ENCODE data around the gene FOXP1.

Gene FOXP1

DNA sequence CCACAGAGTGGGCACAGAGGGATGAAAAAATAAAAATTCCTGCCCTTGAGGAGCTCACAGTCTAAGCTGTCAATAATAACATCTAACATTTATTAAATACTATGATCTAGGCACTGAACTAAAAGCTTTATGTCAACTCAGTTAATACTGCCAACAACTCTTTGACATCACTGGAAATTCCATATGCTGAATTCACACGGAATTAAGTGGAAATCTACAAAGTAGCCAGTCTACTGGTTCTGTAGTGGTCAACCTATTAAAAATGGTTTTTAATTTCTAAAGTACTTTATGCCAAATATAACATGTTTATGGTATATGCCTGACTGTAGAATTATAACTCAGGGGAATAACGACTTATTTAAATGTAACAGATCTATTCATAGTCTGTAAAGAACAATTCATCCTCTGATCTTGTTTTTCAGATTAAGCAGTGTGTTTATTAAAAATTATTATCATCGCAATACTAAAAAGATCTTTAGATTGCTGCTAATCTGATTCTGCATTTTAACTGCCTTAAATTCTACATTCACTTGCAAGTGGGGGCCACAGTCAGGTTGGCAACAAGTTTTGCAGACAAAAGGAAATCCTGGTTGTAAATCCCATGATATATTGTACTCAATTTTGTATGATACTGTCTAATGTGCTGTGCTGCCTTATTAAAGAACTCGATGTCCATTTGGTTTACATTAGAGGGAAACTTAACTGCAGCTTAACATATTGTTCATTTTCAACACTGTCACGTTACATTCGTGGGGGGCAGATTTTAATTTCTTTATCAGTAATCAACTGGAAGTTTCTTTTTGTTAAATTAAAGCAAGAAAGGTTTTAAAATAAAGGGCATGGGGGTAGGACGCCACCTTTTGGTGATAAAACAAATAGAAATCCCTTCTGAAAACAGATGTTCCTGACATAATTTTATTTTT, 2.6 kb upstream of the FOXP1 start:
- DNase-seq: peak; percentile 23

DNA sequence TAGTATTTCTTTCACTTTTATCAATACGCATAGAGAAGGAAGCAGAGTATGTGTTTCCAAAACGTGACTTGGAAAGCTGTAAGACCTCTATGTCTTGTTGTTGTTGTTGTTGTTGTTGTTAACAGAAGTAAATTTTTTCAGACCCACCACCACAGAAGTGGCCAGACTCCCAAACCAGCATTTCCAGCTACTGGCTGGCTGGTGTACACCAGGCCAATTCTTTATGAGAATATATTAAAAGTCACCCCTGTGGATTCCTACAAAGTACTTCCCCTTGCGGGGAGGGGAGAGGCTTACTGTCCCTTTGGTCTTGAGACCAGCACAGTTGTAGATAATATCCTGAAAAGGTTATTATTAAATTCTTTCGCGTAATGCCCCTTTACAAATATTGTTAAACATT, 1.6 kb upstream of the FOXP1 start:
- no peak for DNase-seq

- DNase-seq: no peak
These were observed 975 bp upstream of the FOXP1 start for GRCh38 chr3:71584394-71585011.

DNA sequence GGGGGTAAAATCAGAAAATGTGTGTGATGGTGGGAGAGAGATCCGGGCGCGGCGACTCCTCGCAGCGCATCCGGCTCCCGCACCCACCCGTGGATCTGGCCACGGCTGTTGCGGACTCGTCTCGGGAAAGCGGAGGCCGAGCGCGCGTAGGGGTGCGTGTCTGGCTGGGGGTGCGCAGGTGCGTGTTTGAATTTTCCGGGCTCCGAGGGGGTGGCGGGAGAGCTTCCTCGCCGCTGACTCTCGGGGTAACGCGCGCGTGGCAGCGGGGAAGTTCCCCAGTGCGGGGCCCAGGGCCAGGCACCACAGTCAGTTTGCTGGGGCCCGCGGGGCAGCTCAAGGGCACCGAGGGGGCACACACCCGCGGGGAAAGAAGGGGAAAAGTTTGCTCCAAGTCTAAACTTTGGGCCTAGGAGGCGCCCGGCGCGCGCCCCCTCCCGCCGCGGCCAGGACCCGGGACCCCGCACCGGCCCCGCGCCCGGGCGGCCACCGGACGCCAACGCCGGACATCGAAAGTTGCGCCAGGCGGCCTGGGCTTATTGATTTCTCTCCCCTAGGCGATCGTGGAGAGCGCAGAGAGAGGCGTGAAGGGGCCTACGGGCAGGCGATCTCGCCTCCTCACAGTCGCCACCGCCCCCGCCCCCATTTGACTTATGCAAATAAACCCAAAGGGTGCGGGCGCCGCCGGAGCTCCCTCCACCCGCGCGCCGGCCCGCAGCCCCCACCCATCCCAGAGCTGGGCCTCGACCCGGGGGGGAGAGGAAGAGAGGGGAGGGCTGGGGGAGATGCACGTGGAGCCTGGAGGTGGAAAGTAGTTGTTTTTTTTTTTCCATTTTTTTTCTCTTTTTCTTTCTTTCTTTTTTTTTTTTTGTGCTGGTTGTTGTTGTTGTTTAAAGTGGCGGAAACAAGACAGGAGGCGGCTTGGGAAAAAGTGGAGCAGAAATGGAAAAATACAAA, 639 bp downstream of the FOXP1 start:
- DNase-seq: peak; percentile 22

DNA sequence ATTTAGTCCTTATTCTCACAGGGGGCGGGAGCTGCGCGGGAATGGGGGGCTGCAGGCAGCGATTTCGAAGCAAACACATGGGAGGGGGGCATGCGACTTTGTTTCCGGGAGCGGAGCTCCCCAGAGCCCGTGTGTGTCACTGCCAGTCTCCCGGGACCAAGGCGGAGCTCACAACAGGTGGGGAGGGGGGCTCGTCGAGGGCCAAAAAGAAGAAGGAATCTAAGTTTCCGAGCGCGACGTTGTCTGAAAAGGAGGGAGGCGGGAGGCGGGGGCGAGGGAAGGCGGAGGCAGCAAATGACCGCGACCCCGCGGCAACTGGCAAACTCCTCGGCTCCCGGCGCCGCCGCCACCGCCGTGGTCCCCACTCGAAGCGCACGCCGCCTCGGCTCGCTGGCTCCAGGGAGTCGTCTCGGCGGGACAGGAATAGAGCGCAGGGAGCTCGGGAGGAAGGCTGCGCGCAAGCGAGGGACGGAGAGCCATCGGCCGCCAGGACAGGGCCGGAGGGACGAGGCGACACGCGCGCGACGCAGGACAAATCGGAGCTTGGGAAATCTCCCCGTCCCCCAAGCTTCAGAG, 1.4 kb downstream of the FOXP1 start:
- DNase-seq: no peak

GRCh38 chr3:71581457-71582035, 2.0 kb downstream of the FOXP1 start:
- no peak for DNase-seq

DNA sequence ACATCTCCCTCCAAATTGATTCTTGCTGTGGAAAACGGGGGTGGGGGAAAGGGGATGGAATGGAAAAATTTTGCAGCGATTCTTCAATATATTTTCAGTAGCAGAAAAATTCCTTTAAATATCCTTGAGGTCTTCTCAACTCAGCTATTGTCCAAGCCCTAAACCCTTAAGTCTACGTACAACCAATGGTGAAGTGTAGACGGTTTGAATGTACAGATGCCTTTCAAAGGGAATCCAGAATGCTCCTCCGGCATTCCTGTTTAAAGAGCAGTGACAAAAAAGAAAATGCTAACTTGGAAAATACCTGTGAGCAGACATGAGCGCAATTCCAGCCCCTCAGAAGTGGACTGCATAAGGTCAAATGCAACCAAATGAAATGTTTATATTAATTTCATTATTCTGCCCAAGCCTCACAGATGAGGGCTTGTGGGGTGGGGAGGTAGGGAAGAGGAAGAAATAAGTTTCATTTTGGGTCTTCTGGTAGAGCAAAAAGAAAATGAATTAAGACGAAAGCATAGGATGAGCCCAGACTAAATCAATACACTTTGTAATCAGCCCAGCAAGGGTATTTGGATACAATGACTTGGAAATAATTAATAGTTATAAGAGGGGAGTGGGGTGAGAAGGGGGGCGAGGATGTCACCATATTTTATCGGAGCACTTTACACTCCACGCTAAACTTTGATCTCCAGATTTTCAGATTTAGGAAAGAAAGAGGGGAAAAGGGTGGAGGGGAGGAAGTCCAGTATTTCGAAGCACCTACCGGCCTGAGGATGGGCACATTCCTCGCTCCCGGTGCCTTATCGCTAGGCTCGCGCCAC, 2.7 kb downstream of the FOXP1 start:
- no peak for DNase-seq

DNA sequence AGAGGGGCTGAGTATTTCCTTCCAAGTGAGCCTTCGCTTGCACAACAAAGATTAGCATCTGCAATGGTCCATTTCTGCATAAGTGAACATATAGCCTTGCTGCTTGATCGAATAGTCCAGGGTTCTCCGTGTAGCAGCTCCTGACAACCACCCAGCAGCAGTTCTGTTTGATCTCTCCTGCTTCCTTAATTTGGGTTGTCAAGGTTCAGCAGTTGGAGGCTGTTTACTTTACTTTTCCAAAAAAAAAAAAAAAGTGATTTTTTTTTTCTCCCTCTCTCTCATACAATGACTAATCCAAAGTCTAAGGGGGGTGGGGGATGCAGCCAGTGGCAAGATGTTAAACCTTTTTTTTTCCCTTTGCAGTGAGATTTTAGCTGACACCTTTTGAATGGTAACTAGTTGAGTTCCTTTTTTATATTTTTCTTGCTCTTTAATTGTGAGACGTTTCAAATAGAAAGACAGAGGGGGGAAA, 3.6 kb downstream of the FOXP1 start:
- DNase-seq: no peak

- DNase-seq: no peak
These were observed 4.1 kb downstream of the FOXP1 start for GRCh38 chr3:71579326-71579934.

- no peak for DNase-seq
These were observed 5.3 kb downstream of the FOXP1 start for GRCh38 chr3:71578054-71578751.

DNA sequence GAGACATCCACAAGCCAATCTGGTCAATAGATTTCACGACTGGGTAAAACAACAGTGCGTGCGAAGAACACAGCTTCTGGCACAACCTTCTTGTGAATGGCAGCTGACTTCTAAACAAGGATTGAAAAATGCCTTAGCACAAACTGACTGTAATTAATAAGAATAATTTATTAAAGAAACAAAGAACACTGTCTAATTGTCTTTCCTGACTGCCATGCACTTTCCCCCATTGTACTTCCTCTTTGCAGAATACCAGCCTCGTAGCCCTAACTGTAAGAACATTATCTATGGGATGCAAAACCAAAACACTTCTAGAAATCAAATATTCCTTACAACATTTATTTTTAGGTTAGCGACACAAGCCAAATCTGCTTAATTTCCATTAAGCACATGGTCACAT, 6.5 kb downstream of the FOXP1 start:
- no peak for DNase-seq

DNA sequence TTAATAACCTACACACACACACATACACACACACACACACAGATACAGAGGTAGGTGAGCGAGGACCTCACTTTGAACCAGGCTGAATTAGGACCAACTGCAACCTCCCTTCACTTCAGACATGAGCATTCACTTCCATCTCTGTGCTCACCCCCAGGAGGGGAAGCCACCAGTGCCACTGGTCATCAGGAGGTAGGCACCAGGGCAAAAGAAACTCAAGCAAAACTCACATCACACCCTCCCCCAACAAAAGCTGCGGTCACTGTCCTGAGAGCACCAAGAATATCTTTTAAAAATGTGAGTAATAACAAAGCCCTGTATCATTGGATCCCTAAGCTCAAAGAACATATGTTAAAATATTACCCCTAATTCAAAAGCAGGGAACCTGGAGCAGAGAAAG, 8.1 kb downstream of the FOXP1 start:
- DNase-seq: no peak

DNA sequence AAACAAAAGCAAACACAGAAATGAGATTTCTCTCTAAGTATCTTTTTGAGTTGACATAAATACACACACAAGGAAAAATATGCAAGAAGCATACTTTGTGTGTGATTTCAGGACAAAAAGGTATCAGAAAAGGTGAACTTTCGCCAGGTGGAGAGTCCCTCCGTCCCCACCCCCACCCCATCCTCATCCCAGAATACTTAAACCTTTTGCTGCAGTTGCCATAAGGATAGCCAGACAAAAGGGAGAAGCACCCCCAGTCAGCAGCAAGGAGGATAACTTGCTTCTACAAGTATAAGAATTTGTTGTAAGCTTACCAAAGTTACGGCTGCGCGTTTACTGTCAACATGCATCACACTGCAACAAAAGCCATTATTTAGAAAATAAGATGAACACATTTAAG, 10.3 kb downstream of the FOXP1 start:
- no peak for DNase-seq

- DNase-seq: no peak
These were observed 13.0 kb downstream of the FOXP1 start for GRCh38 chr3:71570546-71570945.

DNA sequence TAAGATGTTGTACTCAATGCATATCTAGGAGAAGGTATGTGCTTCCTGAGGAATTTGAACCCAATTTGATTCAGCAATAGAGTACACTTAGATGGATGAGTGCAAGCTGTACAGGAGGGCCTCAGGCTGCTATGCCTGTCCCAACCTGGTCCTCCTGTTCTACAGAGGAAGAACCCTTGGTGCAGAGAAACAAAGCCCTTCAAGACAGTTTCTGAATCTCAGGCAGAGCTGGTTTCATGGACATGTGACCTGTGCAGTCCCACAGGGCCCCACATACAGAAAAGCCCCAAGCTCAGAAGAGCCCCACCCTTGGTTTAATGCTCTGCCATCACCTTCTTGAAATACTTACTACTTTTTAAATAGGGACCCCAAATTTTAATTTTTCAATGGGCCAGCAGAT, 15.3 kb downstream of the FOXP1 start:
- no peak for DNase-seq

DNA sequence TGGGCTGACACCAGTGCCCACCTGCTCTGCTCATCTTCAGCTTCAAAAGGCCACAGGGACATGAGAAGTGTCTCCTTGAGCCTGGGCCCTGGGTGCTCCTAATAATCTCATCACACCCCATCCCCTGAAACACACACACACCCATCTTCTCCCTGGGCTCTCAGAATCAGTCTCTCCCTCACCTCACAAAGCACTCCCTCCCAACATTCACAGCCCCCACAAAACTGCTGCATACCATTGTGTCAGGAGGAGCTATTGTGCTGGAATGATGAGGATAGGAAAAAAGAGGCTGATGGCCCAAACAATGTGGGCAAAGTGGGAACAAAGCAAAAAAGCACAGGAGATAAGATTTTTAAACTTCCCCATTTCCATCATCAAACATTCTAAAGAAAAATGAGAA, 16.8 kb downstream of the FOXP1 start:
- DNase-seq: no peak

DNA sequence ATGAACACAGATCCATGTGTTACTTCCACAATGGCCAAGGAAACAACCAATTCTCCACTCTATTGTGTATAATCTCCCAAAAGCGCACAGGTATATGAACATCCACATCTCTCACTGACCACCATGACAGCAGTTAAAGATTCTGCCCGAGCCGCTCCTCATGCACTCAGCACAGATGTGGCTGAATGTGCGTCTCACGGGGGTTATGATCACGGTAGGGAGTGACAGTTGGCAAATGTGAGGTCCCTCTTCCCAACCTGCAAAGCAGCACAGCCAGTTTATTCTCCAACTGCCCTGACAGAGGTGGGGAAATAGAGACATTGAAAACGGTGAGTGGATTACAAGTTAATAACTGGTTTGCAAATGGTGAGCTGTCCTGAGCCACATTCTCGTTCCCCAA, 17.6 kb downstream of the FOXP1 start:
- no peak for DNase-seq

DNA sequence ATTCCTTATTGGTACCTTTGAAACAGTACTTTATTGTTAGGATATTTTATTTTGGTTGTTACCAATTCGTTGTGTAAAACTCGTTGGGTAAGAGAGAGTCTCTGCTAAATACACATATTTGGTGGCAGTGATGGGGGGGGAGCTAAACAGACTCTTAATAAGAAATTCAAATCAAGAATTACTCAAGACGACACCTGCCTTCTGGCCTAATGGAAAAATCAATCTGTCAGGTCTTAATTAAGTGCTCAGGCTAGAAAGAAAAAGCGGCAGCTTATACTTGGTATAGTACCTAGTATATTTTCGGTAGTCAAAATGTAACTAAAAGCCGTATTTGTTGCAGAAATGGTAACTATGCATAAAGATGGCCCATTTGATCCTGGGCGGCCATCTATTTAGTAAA, 18.2 kb downstream of the FOXP1 start:
- DNase-seq: no peak

GRCh38 chr3:71564361-71564760, 19.2 kb downstream of the FOXP1 start:
- no peak for DNase-seq

GRCh38 chr3:71563827-71564226, 19.7 kb downstream of the FOXP1 start:
- peak; percentile 86 for DNase-seq
